HG02571 (cell line): ENCODE measurements around the gene NOC4L.
"Not testable (repeated sequence)": the region's sequence is repeated elsewhere in the genome, so short reads cannot be mapped to it uniquely, and the experiment has no call there.

Experiments used
- ATAC-seq: cut with Tn5 transposase; IDR thresholded peaks from one replicate; pipeline ENCODE4 v1.9.1; 2021; ENCODE audit warnings: mild to moderate bottlenecking, moderate library complexity; ENCODE audit not compliant: unreplicated experiment

Gene NOC4L

GRCh38 chr12:132144115-132144809, at the start of gene NOC4L, which contains the start of gene DDX51:
Gene NOC4L (plus strand): TSS chr12:132144457. CDS start chr12:132144489, 32 bp downstream.
Gene DDX51 (minus strand): TSS chr12:132144319. CDS start chr12:132144296, 23 bp downstream.
- ATAC-seq: peak; percentile 68

DNA sequence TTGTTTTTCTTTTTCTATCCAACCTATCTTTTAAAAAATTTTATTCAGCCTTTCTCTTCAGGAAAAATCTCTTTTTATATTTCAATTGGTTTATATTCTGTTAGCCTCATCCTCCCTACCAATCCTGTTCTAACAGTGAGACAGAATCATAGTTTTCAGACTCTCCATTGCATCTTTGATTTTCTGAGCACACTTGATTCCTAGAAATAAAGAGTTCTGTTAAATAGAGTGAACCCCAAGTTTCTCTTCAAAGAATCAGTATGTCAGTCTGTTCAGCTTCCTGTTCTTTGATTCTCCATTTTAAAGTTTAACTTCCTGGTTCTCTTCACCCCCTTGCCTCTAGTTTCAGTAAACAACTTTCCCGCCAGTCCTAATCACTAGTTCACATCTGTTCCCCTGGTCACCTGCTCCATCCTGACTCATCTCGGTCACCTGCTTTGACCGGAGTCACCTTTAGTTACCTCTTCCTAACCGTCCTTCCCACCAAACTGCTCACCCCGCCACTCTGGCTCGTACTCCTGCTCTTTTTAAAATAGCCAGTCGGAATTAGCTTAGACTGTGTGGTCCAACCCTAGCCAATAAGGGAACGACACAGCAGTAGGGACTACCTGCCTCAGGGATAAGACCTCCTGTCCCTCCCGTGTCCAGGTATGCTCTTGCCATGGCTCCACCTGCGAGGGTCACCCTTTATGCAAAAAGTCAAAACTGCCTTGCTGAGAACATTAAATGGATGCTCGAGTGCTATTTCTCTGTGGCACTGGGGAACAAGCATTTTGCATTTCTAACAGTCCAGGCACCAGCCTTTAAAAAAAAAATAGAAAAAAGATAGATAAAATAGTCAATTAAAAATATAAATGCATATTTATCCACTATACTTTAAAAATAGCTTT, 48.5 kb upstream of the NOC4L start:
- ATAC-seq: no peak

- no peak for ATAC-seq
Observed at GRCh38 chr12:132099739-132100138, 44.5 kb upstream of the NOC4L start.

- no peak for ATAC-seq
Observed at GRCh38 chr12:132100306-132101065, 43.8 kb upstream of the NOC4L start.

DNA sequence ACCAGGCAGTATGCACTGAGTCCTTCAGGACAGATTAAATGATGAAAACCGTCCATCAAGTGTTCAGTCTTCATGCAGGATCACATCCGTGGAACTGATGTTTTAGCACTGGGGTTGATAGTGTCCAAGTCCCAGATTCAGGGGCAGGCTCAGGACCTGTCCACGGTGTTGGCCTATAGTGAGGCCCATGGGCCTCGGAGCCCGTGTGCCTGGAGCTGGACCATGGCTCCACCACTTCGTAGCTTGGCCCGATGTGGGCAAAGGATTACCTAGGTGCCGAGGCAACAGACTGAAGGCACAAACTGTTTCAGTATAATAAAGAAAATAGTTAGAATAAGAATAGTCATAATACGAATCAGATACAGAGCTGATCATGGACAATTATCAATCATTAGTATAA, 42.0 kb upstream of the NOC4L start:
- ATAC-seq: no peak

- not testable (repeated sequence) for ATAC-seq
Observed at GRCh38 chr12:132103072-132103471, 41.2 kb upstream of the NOC4L start.

- no peak for ATAC-seq
Observed at GRCh38 chr12:132103542-132104308, 40.5 kb upstream of the NOC4L start.

DNA sequence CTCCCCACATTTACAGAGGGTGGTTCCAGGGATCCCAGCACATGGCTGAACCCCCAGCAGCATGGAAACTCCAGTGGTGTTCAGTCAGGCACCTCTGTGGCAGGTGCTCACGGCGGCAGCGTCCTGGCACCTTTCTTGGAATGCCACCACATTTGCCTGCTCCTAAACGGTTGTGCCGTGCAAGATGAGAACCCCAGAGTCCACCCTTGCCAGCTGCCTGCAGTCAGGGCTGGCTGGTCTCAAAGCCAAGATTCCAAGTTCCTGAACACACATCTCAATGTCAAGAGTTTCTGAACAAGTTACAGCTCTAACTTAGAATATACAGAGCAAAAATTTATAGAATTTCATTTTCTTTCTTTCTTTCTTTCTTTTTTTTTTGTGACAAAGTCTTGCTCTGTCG, 38.8 kb upstream of the NOC4L start:
- no peak for ATAC-seq

GRCh38 chr12:132106921-132107320, 37.3 kb upstream of the NOC4L start:
- ATAC-seq: no peak

GRCh38 chr12:132108211-132108832, 35.9 kb upstream of the NOC4L start:
- no peak for ATAC-seq

- no peak for ATAC-seq
Observed at GRCh38 chr12:132109741-132110140, 34.5 kb upstream of the NOC4L start.

- ATAC-seq: no peak
Observed at GRCh38 chr12:132110677-132111076, 33.6 kb upstream of the NOC4L start.

DNA sequence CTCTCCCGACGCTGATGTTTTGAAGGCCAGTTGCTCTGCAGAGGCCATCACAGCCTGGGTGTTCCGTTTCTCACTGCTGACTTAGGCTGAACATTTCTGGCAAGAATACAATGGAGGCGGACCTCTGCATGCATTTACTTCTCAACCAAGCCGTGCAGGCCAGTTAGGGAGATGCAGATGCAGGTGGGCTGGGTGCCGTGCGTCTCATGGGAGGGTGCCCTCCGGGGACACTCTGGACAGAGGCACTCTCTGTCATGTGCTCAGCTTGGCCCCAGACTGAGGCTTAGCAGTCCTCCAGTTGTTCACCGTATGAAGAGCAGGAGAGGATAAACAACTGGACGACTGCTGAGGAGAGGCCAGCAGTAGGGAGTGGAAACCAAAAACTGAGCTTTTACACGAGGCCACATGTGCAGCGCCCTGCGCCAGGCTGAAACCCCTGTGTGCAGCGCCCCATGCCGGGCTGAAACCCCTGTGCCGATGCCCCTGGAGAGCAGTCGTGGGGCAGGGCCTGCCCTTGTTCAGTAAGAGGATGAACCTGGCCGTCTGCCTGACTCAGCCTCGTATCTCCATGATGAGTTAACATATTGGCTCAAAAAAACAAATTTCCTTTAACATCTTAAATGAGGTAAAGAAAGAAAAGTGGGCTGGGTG, 32.5 kb upstream of the NOC4L start:
- ATAC-seq: no peak

GRCh38 chr12:132114667-132115066, 29.6 kb upstream of the NOC4L start:
- ATAC-seq: no peak

GRCh38 chr12:132115500-132115899, 28.8 kb upstream of the NOC4L start:
- no peak for ATAC-seq

DNA sequence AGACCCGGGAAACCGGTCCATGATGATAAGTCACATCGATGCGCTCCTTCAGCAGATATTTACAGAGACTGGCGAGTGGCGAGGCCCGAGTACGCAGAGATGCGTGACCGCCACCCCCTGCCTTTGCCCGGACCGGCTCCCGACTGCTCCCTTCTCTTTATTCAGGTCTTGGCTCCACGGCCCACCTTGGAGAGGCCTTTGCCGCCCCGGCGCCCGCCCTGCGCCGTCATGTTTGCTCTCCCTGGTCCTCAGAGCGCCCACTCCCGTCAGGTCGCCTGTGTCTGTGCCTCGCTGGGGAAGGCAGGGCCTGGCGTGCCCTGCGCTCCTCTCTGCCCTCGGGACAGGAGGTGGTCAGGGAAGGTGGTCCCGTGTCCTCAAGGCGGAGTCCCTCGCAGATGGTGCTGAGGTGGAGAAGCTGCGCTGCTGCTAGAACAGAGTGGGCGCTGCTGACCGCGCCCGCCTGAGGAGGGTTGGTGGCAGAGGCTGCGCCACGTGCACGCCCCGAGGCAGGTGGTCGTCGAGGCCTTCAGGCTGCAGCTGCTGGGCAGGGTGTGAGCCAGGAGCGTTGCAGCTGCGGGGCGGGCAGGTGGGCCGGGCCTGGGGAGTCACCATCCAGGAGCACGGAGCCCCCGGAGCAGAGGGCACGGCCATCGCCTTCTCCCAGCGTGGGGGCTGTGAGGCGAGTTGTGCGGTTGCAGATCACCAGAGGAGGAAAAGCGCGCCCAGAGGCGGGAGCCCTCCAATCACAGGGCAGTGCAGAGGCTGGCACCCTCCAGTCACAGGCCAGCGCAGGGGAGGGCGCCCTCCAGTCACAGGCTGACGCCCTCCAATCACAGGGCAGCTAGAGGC, 27.3 kb upstream of the NOC4L start:
- ATAC-seq: no peak

- ATAC-seq: no peak
Observed at GRCh38 chr12:132117558-132117875, 26.7 kb upstream of the NOC4L start.

DNA sequence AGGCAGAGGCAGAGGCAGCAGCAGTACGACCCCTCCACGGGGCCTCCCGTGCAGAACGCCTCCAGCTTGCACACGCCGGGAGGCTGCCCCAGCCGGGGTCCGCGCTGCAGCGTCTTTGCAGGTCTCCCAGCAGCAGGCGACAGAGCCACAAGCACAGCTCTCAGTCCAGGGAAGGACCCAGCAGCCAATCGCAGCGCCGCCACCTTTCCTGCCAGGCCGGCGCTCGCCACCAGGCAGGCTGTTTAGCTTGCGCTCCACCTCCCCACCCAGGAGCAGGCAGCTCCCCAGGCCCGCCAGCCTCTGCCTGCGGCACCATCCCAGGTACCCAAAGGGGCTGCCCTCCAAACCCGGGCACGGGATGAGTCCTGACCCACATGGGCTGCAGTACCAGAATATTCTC, 25.4 kb upstream of the NOC4L start:
- no peak for ATAC-seq

DNA sequence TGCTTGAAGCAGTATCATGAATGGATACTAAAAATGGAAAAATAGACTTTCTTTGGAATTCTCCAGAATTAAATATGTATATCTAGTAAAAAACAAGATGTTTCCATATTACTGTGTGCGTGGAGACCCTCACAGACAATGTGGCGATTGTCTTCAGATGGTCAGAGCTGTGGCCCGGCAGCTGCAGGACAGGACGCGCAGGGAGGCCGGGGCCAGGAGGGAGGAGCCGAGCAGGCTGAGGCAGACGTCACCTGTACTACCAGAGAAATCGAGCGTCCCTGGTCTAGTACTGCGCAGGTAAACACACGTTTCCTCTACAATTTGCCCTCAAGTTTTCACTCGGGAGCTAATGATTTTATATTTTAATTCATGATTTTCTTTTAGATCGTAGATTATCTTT, 23.0 kb upstream of the NOC4L start:
- no peak for ATAC-seq
